CD14-positive monocyte (primary cell): ENCODE measurements around the gene FAM13A. TPM values are rescaled to one million over a fixed set of nuclear protein-coding genes. Genes with fewer than 3 reads are reported as not detected.

Experiments
- DNase-seq, 3 donors: peaks; one replicate each; pipeline ENCODE4 v3.0.0-alpha.2; 2011 to 2022
- H2AFZ ChIP-seq: 2 replicates; pipeline ENCODE4 v1.6.0; 2012; ENCODE audit warnings: mild to moderate bottlenecking, low read depth, low read length, inconsistent platforms; ENCODE audit not compliant: insufficient read depth, poor library complexity, severe bottlenecking
- H3K27ac ChIP-seq, 2 donors: 1 replicate in 1 of 2; 2 replicates in 1 of 2; pipeline ENCODE4 v1.5.1; 2012 to 2013; ENCODE audit warnings: low read length in 2 of 2, control low read depth in 1 of 2, inconsistent platforms in 1 of 2, low read depth in 1 of 2, mild to moderate bottlenecking in 1 of 2
- H3K27me3 ChIP-seq, 2 donors: one replicate each; pipeline versions ENCODE4 v1.6.0 to v1.6.1; 2011 to 2013; ENCODE audit warnings: low read length in 2 of 2; ENCODE audit not compliant: control insufficient read depth in 2 of 2, insufficient read depth in 2 of 2
- H3K36me3 ChIP-seq, 2 donors: replicated peaks in 1 of 2; 1 replicate in 1 of 2; 2 replicates in 1 of 2; pipeline versions ENCODE4 v1.5.1 to v1.6.1; 2012 to 2013; ENCODE audit warnings: low read length in 2 of 2, control low read depth in 1 of 2, inconsistent platforms in 1 of 2, mild to moderate bottlenecking in 1 of 2; ENCODE audit not compliant: insufficient read depth in 2 of 2, control insufficient read depth in 1 of 2
- H3K4me1 ChIP-seq, 2 donors: 1 replicate in 1 of 2; 2 replicates in 1 of 2; pipeline versions ENCODE4 v1.5.1 to v1.6.1; 2012 to 2013; ENCODE audit warnings: low read length in 2 of 2, control low read depth in 1 of 2, inconsistent platforms in 1 of 2, mild to moderate bottlenecking in 1 of 2, moderate library complexity in 1 of 2; ENCODE audit not compliant: insufficient read depth in 2 of 2, control insufficient read depth in 1 of 2
- H3K4me2 ChIP-seq: replicated peaks from 2 replicates; pipeline ENCODE3; 2012; ENCODE audit warnings: low read length, moderate library complexity, mild to moderate bottlenecking; ENCODE audit not compliant: poor library complexity, severe bottlenecking; ENCODE audit errors: extremely low read depth
- H3K4me3 ChIP-seq, 3 experiments: fragments of 200-600 bp in 1 of 3; sonication (generic) in 1 of 3; replicated peaks in 1 of 3; 1 replicate in 2 of 3; 2 replicates in 1 of 3; pipeline ENCODE4 v1.5.1; 2011 to 2013; ENCODE audit warnings: low read length in 3 of 3, mild to moderate bottlenecking in 3 of 3, control low read depth in 2 of 3, low read depth in 2 of 3, inconsistent platforms in 1 of 3, moderate library complexity in 1 of 3
- H3K79me2 ChIP-seq: 2 replicates; pipeline ENCODE4 v1.6.0; 2012; ENCODE audit warnings: mild to moderate bottlenecking, control low read depth, inconsistent platforms, low read length, moderate library complexity; ENCODE audit not compliant: insufficient read depth
- H3K9ac ChIP-seq: 2 replicates; pipeline ENCODE4 v1.6.0; 2017; ENCODE audit warnings: low read length, mild to moderate bottlenecking; ENCODE audit not compliant: insufficient read depth, poor library complexity, severe bottlenecking
- H3K9me3 ChIP-seq, 2 donors: replicated peaks in 1 of 2; 1 replicate in 1 of 2; 2 replicates in 1 of 2; pipeline versions ENCODE4 v1.5.1 to v1.6.1; 2012 to 2013; ENCODE audit warnings: low read length in 2 of 2, control low read depth in 1 of 2; ENCODE audit not compliant: control insufficient read depth in 1 of 2, insufficient read depth in 1 of 2
- H4K20me1 ChIP-seq: 2 replicates; pipeline ENCODE4 v1.6.0; 2012; ENCODE audit warnings: mild to moderate bottlenecking, low read length, control low read depth, moderate library complexity; ENCODE audit not compliant: insufficient read depth
- H3K27ac Mint-ChIP-seq, 7 donors: one replicate each; pipeline ENCODE4 v1.8.0; 2020; ENCODE audit warnings: mild to moderate bottlenecking in 7 of 7, mixed read lengths in 7 of 7, moderate library complexity in 6 of 7, inconsistent platforms in 2 of 7
- H3K27me3 Mint-ChIP-seq, 3 donors: one replicate each; pipeline ENCODE4 v1.8.0; 2021 to 2022; ENCODE audit warnings: low read depth in 3 of 3, mild to moderate bottlenecking in 3 of 3, mixed read lengths in 3 of 3, moderate library complexity in 3 of 3, inconsistent platforms in 1 of 3
- H3K36me3 Mint-ChIP-seq, 2 donors: one replicate each; pipeline ENCODE4 v1.8.0; 2020; ENCODE audit warnings: mixed read lengths in 2 of 2, inconsistent platforms in 1 of 2, mild to moderate bottlenecking in 1 of 2
- H3K4me1 Mint-ChIP-seq: one replicate; pipeline ENCODE4 v1.8.0; 2020; ENCODE audit warnings: mild to moderate bottlenecking, mixed read lengths
- H3K4me3 Mint-ChIP-seq, 2 donors: one replicate each; pipeline ENCODE4 v1.8.0; 2020; ENCODE audit warnings: mild to moderate bottlenecking in 2 of 2, mixed read lengths in 2 of 2, moderate library complexity in 1 of 2
- H3K9me3 Mint-ChIP-seq, 7 donors: one replicate each; pipeline ENCODE4 v1.8.0; 2020 to 2022; ENCODE audit warnings: mixed read lengths in 7 of 7, mild to moderate bottlenecking in 6 of 7, moderate library complexity in 6 of 7, inconsistent platforms in 2 of 7
- WGBS: methylation state at CpG from one replicate; pipeline ENCODE4 v1.1.5; 2013; ENCODE audit warnings: missing lambda C conversion rate; ENCODE audit not compliant: insufficient coverage; 5-methylcytosine and 5-hydroxymethylcytosine counted together
- intact Hi-C, 2 donors: fragments of 100-400 bp; cut with micrococcal nuclease; formaldehyde crosslinking; loops; one replicate each; pipeline versions ENCODE4 v1.15.0 to v1.15.1; 2023
- polyA plus RNA-seq, 3 donors: library from polyadenylated mRNA; depleted of rRNA in 1 of 3; unstranded in 2 of 3; stranded (reverse) in 1 of 3; fragments of 300-500 nt in 2 of 3; fragments of >200 nt in 1 of 3; fragmentation: Illumina TruSeq in 2 of 3; gene quantifications; 1 replicate in 2 of 3; 2 replicates in 1 of 3; pipeline ENCODE4 v1.2.3, GENCODE V29; 2012 to 2021
- TF ChIP-seq, protein P1 (sequence below): fragments of 200-600 bp; IDR thresholded peaks from one replicate; pipeline ENCODE4 v1.8.0; 2022; ENCODE audit warnings: antibody characterized with exemption, mild to moderate bottlenecking

FAM13A gene
- polyA plus RNA-seq, 3 donors: 5.3 to 20.0 (median 6.5) TPM

GRCh38 chr4:88722276-88722780 lies 334.7 kb downstream of the FAM13A start:
- no peaks in the 10 kb centered on the region for H3K79me2 ChIP-seq
- no peak overlapping the region for H3K4me3 ChIP-seq
- no peak overlapping the region for H3K9ac ChIP-seq
- H4K20me1 ChIP-seq: peaks cover 24% of the 10 kb centered on the region
- Mint-ChIP-seq H3K27ac (no peak overlapping the region), H3K4me1 (peaks cover 18% of the 10 kb centered on the region), H3K4me3 (no peak overlapping the region), H3K9me3 (peaks cover 6 to 17% (median 16%) of the 10 kb centered on the region in 7 donors), H3K27me3 (no peaks in the 10 kb centered on the region), H3K36me3 (peaks cover 81 to 85% of the 10 kb centered on the region in 2 donors)
- H3K4me1 ChIP-seq: peaks cover 12 to 17% of the 10 kb centered on the region in 2 donors
- intact Hi-C loops: no loop called here
- TF ChIP-seq, protein P1, sequence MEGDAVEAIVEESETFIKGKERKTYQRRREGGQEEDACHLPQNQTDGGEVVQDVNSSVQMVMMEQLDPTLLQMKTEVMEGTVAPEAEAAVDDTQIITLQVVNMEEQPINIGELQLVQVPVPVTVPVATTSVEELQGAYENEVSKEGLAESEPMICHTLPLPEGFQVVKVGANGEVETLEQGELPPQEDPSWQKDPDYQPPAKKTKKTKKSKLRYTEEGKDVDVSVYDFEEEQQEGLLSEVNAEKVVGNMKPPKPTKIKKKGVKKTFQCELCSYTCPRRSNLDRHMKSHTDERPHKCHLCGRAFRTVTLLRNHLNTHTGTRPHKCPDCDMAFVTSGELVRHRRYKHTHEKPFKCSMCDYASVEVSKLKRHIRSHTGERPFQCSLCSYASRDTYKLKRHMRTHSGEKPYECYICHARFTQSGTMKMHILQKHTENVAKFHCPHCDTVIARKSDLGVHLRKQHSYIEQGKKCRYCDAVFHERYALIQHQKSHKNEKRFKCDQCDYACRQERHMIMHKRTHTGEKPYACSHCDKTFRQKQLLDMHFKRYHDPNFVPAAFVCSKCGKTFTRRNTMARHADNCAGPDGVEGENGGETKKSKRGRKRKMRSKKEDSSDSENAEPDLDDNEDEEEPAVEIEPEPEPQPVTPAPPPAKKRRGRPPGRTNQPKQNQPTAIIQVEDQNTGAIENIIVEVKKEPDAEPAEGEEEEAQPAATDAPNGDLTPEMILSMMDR: no peak
- H2AFZ ChIP-seq: no peak overlapping the region
- 91% methylated on average over 5 of the region's 10 CpGs for WGBS
- peaks cover 7 to 11% of the 10 kb centered on the region in 2 donors for H3K9me3 ChIP-seq
- H3K4me2 ChIP-seq: no peak overlapping the region
- H3K36me3 ChIP-seq: peaks cover 64 to 97% of the 10 kb centered on the region in 2 donors
- DNase-seq: no peak
- no peak overlapping the region for H3K27ac ChIP-seq
- no peaks in the 10 kb centered on the region for H3K27me3 ChIP-seq

- no peak overlapping the region for H3K9ac ChIP-seq
- no peak for DNase-seq
- no peaks in the 10 kb centered on the region for H3K79me2 ChIP-seq
- peaks cover 24% of the 10 kb centered on the region for H4K20me1 ChIP-seq
- peak overlapping the region in 1 of 2 donors; percentile 17 for H3K27ac ChIP-seq
- Mint-ChIP-seq H3K9me3 (peaks cover 16 to 31% (median 23%) of the 10 kb centered on the region in 7 donors), H3K4me1 (peaks cover 18% of the 10 kb centered on the region), H3K4me3 (no peak overlapping the region), H3K36me3 (peaks cover 81 to 87% of the 10 kb centered on the region in 2 donors), H3K27ac (peak overlapping the region in 4 of 7 donors; percentile 13 to 49 (median 30)), H3K27me3 (no peaks in the 10 kb centered on the region)
- H2AFZ ChIP-seq: no peak overlapping the region
- no peak overlapping the region for H3K4me3 ChIP-seq
- peaks cover 66 to 97% of the 10 kb centered on the region in 2 donors for H3K36me3 ChIP-seq
- WGBS: 99% methylated on average over 8 of the region's 10 CpGs
- intact Hi-C loops: no loop called here
- H3K4me1 ChIP-seq: peaks cover 12 to 17% of the 10 kb centered on the region in 2 donors
- no peak overlapping the region for H3K4me2 ChIP-seq
- H3K27me3 ChIP-seq: no peaks in the 10 kb centered on the region
- peaks cover 15 to 22% of the 10 kb centered on the region in 2 donors for H3K9me3 ChIP-seq
- TF ChIP-seq, protein P1: no peak
These were observed 336.2 kb downstream of the FAM13A start for GRCh38 chr4:88720451-88721428.
